SH-SY5Y (cell line): ENCODE measurements around the gene LIPG.

Experiments used
- GATA2 ChIP-seq: IDR thresholded peaks from 2 replicates; pipeline ENCODE4 v1.6.1; 2011; ENCODE audit warnings: mild to moderate bottlenecking, low read depth, low read length
- GATA3 ChIP-seq: IDR thresholded peaks from 2 replicates; pipeline ENCODE4 v1.6.1; 2011; ENCODE audit warnings: low read depth, mild to moderate bottlenecking, low read length, moderate library complexity

Gene LIPG

DNA sequence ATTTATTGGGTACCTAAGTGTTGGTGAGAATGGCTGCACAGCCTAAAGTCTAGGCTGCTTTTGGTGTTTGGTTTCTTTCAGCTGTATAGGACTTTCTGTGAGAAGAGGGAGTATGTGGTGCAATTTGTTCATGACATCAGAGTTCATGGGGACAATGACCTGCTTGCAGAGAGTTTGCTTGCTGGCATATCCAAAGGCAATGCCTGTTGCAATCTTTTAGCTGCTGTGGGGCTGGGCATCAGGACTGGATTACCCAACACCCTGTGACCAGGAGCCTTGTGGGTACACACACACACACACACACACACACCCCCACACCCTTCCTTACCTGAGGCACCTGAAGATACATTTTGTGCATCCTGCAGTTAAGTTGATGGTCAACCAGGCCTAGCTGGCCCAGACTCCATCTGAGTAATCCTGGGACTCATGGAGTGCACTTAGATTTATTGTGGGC, 68.4 kb downstream of the LIPG start:
- TF ChIP-seq GATA2 (no peak), GATA3 (no peak)

DNA sequence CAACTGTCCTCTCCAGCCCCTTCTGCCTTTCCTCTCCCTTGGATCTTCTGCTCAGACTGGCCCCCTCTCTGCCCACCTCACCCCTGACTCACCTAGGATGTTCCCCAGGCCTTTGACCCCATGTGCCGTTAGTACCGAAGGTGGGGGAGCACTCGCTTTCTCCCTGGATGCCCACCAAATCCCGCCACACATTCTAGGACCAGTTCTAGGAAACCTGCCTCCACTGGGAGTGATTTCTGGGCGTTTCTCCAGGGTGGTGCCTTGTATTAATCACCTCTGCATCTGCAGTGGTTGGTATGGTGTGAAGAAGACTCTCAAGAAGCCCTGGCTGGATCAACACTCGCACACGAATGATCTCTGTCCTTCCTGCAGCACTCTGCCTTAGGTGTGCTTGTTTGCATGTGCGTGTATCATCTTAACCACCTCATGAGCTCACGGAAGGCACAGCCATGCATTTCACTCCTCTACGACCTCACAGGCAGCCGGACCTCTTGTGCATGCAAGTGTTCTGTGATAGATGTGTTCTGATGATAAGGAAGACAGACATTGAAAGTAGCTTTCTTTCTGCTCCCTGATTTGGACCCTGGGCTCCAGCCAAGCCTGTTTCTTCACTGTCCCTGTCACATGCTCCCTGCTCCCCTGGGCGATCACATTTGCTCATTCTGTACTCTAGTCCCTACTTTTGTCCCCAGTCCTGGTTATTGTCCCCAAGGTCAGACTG, 69.4 kb downstream of the LIPG start:
- TF ChIP-seq GATA3: no peak
- peak; percentile 21; the same call in 1 of the 2 replicates for TF ChIP-seq GATA2

DNA sequence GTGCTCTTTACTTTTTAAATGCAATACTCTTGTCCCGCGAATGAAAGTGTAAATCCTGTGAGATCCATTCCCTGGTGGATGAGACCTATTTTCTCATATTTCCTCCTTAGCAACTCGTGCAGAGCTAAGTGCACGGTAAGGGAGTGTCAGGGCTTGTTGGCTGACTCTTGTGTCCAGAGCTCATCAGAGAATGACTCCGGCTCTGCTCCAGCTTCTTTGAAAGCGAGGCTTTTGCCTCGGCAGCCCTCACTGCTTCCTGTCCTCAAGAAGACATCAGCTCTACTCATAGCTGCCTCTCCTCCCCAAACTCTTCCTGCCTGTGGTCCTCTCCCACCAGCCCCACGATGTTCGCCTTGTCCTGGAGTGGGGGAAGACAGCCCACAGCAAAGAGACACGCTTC, 70.7 kb downstream of the LIPG start:
- TF ChIP-seq GATA2 (no peak), GATA3 (no peak)

DNA sequence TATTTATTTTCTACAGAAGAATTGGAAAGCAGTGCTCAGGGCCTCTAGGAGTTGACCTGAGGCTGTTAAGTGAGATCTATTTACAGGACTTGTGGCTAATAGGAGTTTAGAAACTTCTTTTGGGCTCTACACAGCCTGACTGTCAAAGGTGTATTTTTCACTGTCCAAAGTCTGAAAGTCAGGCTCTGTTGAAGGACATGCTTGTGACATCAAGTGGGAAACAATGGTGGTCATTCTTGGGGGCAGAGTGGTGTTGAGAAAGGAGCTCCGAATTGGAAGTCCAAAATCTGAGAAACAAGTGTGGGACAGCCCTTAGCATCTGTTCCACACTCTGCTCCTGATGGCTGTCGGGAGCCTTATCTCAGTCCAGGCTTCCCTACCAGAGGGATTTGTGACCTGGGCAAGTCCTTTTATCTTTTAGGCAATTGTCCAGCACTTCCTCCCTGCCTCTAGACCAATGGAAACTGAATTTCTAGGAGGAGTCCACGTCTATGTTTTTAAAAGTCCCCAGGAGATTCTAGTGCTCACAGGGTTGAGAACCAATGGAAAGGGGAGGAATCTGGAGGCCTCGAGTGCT, 76.4 kb downstream of the LIPG start:
- TF ChIP-seq GATA3: no peak
- TF ChIP-seq GATA2: no peak

DNA sequence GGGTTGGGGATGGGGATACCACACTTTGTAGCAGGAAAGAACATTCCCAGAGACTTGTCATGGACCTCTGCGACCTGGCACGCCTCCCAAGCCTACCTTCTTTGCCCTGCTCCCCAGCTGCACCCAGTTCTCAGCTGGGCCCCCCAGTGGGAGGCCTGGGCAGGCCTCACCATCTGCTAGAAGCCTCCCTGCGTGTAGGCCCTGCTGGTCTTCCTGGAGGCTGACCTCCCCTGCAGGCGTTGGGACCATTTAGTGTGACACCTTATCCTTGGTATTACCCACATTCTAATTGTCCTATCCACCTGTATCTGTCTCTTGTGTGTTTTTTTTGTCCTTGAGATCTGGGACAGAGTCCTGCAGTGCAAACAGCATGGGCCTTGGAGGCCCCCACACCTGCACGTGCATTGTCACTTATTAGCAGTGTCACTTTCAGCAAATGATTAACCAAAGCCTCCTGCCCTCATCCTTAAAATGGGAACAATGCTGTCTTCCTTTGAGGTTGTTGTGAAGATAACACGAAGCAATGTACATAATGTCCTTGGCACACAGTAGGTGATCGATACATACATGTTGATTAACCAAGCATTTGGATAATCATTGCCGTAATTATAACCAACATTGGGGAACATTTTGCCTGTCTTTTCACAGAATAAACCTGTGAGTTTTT, 77.2 kb downstream of the LIPG start:
- TF ChIP-seq GATA2 (no peak), GATA3 (no peak)

DNA sequence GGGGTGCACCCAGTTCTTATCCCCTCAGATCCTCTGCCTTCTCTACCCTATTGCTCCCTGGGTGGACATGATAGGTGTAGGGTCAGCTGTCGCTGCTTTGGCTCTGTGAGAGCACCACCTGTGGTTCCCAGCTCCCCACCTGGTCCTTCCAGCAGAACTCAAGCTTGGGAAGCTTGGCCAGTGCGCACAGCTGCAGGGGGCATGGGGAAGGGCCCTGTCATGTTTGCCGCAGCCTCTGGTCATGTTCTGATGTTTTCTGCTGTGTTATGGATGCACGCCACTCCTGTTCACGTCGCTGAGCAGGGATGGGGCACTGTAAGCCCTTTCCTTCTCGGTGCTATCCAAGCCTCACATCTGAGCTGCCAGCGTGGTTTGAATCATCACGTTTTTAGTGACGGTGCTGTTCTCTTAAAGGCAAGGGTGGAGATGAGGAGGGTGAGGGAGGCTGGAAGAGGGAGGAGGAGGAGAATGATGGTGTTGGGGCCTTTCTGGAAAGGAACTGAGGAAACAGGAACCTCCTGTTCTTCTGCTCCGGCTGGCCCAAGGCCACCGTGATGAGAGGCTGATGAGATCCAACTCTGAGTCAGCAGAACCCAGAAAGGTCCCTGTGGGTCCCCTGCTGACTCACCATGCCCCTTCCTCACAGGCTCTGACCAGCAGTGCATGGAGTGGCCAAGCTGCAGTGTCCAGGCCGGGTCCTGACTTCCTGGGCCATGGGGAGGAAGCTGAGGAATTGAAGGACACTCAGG, 78.0 kb downstream of the LIPG start:
- TF ChIP-seq GATA2 (no peak), GATA3 (no peak)

DNA sequence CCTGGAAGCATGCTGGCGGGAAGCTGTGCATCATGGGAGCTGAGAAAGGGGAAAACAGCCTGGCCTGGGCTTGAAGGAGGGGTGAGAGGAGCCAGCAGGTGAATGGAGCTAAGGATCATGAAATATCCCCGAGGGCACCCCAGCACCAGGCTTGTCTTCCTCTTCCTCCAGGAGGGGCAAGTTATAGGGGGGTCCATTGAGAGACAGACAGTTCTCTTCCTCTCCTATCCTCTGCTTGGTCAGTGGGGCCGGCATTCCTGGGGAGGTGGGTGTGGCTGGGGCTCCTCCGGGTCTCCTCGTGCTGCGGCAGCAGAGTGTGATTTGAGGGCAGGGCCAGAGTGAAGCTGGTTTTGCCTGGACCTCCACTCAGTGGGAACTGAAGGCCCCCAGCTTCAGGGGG, 78.9 kb downstream of the LIPG start:
- TF ChIP-seq GATA3 (no peak), GATA2 (no peak)

DNA sequence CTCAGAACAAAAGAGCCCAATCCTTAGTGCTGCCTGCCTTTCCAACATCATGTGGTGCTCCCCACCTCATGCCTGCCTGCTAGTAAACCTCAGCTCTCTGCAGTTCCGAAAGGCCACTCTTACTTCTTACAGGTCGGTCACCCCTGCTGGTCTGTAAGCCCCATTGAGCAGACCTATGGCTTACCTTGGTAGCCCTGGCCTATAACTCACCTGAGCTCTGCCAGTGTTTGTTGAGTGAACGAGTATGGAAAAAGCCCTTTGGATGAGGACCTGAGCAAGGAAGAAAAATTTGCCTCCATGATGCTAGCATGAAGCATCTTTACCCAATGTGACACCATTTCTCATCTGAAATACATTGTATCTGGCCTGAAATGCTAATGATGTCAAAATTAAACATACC, 83.3 kb downstream of the LIPG start:
- no peak for TF ChIP-seq GATA3
- no peak for TF ChIP-seq GATA2

DNA sequence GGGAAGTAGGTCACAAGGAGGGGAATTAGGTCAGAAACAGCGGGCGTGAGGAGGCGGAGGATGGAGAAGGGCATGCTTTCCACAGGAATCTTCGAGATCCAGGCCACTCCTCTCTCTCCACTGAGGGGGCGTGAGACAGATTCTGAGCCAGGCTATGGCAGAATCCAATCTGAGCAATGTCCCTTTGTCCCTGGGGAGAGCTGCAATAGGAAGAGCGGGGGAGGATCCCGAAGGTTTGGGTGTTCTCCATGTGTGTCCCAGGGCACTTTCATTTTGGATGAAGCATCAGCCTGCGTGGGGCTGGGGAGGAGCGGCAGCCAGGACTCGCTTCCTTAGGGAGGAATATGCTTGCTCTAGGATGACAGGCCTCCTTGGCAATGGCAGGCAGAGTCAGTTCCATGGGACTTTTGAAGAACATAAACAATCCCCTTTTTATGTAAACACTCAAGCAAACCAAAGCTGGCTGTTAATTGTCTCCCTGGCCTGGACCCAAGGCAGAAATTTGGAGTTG, 84.0 kb downstream of the LIPG start:
- TF ChIP-seq GATA2: no peak
- TF ChIP-seq GATA3: no peak

DNA sequence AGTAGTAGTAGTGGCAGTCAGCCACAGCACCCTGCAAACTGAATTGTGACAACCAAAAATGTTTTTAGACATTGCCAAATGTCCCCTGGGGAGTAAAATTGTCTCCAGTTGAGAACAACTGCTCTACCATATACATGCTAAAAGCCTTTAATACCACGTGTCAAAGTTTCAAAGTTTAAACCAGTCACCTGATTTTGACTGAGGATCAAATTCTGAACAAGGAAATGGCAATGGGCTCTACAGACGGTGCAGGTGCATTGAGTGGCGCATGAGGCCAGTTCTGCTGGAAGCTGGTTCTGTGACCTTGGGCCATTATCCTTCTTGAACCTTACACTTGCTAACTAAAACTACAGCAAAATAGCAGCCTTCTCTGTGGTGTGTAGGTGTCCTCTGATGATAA, 85.0 kb downstream of the LIPG start:
- no peak for TF ChIP-seq GATA3
- no peak for TF ChIP-seq GATA2

DNA sequence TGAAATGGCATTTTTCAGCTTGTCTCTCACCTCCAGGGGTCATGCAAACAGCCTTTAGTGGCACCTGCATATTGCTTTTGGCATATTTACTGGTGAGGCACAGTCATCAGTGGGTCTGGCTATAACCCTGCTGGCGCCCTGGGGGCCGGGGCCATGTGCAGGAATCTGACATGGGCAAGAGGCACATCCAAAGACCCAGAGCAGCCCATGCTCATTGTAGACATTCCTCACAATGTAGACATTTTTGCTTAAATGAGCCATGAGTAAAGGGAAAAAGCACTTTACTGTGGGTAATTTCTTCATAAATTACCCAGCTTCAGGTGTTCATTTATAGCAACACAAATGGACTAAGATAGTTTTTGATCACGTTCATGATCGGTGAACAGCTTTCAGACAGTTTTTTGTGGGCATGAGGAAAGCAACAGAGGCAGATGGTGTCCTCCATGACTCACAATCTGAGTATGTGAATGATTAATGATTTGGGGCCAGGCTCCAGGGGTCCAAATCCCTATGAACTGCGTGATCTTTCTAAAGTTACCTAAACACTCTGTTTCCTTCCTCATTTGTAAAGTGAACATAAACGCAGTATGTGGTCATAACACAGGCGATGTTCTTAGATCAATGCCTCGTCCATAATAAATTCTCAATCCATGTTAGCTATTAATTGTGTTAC, 85.8 kb downstream of the LIPG start:
- TF ChIP-seq GATA2 (no peak), GATA3 (no peak)

DNA sequence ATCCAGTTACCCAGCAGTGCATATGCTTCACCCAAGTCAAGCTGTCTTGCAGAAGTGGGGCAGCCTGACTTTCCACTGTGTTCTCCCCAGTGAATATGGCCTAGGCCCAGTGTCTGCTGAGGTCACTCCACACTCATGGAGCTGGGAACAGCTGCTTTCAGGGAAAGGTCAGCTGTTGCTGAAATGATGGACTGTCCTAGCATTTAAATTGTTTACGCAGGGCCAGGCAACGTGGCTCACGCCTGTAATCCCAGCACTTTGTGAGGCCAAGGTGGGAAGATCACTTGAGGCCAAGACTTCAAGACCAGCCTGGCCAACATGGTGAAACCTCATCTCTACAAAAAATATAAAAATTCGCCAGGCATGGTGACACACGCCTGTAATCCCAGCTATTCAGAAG, 86.5 kb downstream of the LIPG start:
- TF ChIP-seq GATA3 (no peak), GATA2 (no peak)
